ENCODE results near the gene OLFML2A.

- TF ChIP-seq CTCF (IDR thresholded peaks at IDR 0.05) (no peak), POLR2A (IDR thresholded peaks at IDR 0.05; ENCODE audit: low read depth) (no peak), POLR2AphosphoS5 (IDR thresholded peaks at IDR 0.05) (no peak), EP300 (IDR thresholded peaks at IDR 0.05) (no peak)
These were observed 28.3 kb downstream of the OLFML2A start for GRCh38 chr9:124805186-124805585.

Measured in esophagus muscularis mucosa (tissue), 4 donors.